ENCODE data around the gene ELF3. TPM values are rescaled to one million over a fixed set of nuclear protein-coding genes. Genes with fewer than 3 reads are reported as not detected.

The ELF3 gene
- total and polyA plus RNA-seq, 2 of the 8 experiments (the other 6 are each of a cell fraction or from before 2014, with no cell fraction given), result 17.3 to 25.0 TPM

DNA sequence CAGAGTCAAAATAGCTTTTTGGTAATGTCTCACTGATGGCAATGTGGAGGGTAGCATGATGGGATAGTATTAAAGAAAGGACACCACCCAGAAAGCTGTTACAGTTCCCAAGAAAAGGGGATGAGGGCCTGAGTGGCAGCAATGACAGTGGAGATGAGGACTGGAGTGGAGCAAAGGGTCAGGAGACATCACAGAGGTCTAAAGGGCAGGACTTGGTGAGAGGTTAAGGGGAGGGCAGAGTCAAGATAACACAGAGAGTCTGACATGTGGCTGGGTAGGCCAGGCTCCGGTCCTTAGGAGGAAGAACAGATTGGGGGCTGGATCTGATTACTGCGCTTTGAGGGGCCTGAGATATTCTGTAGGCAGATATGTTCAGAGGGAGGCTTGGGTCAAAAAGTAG, 19.3 kb downstream of the ELF3 start (continued):
- TF ChIP-seq, protein P1, sequence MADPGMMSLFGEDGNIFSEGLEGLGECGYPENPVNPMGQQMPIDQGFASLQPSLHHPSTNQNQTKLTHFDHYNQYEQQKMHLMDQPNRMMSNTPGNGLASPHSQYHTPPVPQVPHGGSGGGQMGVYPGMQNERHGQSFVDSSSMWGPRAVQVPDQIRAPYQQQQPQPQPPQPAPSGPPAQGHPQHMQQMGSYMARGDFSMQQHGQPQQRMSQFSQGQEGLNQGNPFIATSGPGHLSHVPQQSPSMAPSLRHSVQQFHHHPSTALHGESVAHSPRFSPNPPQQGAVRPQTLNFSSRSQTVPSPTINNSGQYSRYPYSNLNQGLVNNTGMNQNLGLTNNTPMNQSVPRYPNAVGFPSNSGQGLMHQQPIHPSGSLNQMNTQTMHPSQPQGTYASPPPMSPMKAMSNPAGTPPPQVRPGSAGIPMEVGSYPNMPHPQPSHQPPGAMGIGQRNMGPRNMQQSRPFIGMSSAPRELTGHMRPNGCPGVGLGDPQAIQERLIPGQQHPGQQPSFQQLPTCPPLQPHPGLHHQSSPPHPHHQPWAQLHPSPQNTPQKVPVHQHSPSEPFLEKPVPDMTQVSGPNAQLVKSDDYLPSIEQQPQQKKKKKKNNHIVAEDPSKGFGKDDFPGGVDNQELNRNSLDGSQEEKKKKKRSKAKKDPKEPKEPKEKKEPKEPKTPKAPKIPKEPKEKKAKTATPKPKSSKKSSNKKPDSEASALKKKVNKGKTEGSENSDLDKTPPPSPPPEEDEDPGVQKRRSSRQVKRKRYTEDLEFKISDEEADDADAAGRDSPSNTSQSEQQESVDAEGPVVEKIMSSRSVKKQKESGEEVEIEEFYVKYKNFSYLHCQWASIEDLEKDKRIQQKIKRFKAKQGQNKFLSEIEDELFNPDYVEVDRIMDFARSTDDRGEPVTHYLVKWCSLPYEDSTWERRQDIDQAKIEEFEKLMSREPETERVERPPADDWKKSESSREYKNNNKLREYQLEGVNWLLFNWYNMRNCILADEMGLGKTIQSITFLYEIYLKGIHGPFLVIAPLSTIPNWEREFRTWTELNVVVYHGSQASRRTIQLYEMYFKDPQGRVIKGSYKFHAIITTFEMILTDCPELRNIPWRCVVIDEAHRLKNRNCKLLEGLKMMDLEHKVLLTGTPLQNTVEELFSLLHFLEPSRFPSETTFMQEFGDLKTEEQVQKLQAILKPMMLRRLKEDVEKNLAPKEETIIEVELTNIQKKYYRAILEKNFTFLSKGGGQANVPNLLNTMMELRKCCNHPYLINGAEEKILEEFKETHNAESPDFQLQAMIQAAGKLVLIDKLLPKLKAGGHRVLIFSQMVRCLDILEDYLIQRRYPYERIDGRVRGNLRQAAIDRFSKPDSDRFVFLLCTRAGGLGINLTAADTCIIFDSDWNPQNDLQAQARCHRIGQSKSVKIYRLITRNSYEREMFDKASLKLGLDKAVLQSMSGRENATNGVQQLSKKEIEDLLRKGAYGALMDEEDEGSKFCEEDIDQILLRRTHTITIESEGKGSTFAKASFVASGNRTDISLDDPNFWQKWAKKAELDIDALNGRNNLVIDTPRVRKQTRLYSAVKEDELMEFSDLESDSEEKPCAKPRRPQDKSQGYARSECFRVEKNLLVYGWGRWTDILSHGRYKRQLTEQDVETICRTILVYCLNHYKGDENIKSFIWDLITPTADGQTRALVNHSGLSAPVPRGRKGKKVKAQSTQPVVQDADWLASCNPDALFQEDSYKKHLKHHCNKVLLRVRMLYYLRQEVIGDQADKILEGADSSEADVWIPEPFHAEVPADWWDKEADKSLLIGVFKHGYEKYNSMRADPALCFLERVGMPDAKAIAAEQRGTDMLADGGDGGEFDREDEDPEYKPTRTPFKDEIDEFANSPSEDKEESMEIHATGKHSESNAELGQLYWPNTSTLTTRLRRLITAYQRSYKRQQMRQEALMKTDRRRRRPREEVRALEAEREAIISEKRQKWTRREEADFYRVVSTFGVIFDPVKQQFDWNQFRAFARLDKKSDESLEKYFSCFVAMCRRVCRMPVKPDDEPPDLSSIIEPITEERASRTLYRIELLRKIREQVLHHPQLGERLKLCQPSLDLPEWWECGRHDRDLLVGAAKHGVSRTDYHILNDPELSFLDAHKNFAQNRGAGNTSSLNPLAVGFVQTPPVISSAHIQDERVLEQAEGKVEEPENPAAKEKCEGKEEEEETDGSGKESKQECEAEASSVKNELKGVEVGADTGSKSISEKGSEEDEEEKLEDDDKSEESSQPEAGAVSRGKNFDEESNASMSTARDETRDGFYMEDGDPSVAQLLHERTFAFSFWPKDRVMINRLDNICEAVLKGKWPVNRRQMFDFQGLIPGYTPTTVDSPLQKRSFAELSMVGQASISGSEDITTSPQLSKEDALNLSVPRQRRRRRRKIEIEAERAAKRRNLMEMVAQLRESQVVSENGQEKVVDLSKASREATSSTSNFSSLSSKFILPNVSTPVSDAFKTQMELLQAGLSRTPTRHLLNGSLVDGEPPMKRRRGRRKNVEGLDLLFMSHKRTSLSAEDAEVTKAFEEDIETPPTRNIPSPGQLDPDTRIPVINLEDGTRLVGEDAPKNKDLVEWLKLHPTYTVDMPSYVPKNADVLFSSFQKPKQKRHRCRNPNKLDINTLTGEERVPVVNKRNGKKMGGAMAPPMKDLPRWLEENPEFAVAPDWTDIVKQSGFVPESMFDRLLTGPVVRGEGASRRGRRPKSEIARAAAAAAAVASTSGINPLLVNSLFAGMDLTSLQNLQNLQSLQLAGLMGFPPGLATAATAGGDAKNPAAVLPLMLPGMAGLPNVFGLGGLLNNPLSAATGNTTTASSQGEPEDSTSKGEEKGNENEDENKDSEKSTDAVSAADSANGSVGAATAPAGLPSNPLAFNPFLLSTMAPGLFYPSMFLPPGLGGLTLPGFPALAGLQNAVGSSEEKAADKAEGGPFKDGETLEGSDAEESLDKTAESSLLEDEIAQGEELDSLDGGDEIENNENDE (IDR thresholded peaks at IDR 0.05; ENCODE audit: insufficient replicate concordance, low read length), result no peak
- TF ChIP-seq TAF1 (IDR thresholded peaks at IDR 0.05; ENCODE audit: low read depth, low read length) (no peak), SIX5 (IDR thresholded peaks at IDR 0.05; ENCODE audit: low read depth, low read length) (no peak), MAFK (IDR thresholded peaks at IDR 0.05; ENCODE audit: low read depth, low read length) (no peak), SRF (IDR thresholded peaks at IDR 0.05; ENCODE audit: low read depth, low read length) (no peak), NRF1 (IDR thresholded peaks at IDR 0.05; ENCODE audit: low read depth, low read length) (no peak), BCL11A (IDR thresholded peaks at IDR 0.05; ENCODE audit: low read depth in 2 of 2, low read length in 2 of 2) (no peak), EZH2 (IDR thresholded peaks at IDR 0.05; ENCODE audit: low read depth, low read length, severe bottlenecking) (no peak), TAF7 (optimal IDR thresholded peaks at IDR 0.05; ENCODE audit: borderline replicate concordance, low read depth, low read length) (no peak), SIN3A (conservative IDR thresholded peaks at IDR 0.05 in 1 of 2, IDR thresholded peaks at IDR 0.05 in 1 of 2; ENCODE audit: low read depth in 1 of 2, low read length in 2 of 2) (no peak), JUND (IDR thresholded peaks at IDR 0.05; ENCODE audit: low read length) (no peak), RFX5 (IDR thresholded peaks at IDR 0.05; ENCODE audit: borderline replicate concordance, low read depth, low read length) (no peak)
